H9 (cell line): ENCODE data around the gene NCOA5. TPM values are rescaled to one million over a fixed set of nuclear protein-coding genes. Genes with fewer than 3 reads are reported as not detected.

ENCODE experiments used
- DNase-seq: peaks from one replicate; pipeline ENCODE4 v3.0.0-alpha.2; 2017
- H2AFZ ChIP-seq: one replicate; pipeline ENCODE4 v1.6.1; 2013; ENCODE audit warnings: mild to moderate bottlenecking, low read length, control low read depth, moderate library complexity
- H2AK5ac ChIP-seq: 2 replicates; pipeline ENCODE4 v1.6.1; 2013; ENCODE audit warnings: low read length, control low read depth, mixed read lengths; ENCODE audit not compliant: insufficient read length
- H2BK120ac ChIP-seq: one replicate; pipeline ENCODE4 v1.6.1; 2013; ENCODE audit warnings: low read depth, mild to moderate bottlenecking, low read length, control low read depth, inconsistent platforms; ENCODE audit not compliant: poor library complexity, severe bottlenecking
- H2BK12ac ChIP-seq: 2 replicates; pipeline ENCODE4 v1.6.1; 2013; ENCODE audit warnings: low read length, control low read depth, mixed read lengths, low read depth; ENCODE audit not compliant: insufficient read length
- H2BK15ac ChIP-seq: 2 replicates; pipeline ENCODE4 v1.6.1; 2013; ENCODE audit warnings: low read depth, low read length, control low read depth
- H2BK20ac ChIP-seq: one replicate; pipeline ENCODE4 v1.6.1; 2013; ENCODE audit warnings: low read depth, mild to moderate bottlenecking, low read length, control low read depth, inconsistent platforms; ENCODE audit not compliant: poor library complexity, severe bottlenecking
- H2BK5ac ChIP-seq: 2 replicates; pipeline ENCODE4 v1.6.1; 2013; ENCODE audit warnings: low read length, control low read depth, mixed read lengths; ENCODE audit not compliant: insufficient read length
- H3K14ac ChIP-seq: 2 replicates; pipeline ENCODE4 v1.6.1; 2013; ENCODE audit warnings: low read length, control low read depth; ENCODE audit not compliant: insufficient read depth
- H3K18ac ChIP-seq: 2 replicates; pipeline ENCODE4 v1.6.1; 2013; ENCODE audit warnings: low read depth, mild to moderate bottlenecking, mixed read lengths, low read length, control low read depth; ENCODE audit not compliant: insufficient read length
- H3K23ac ChIP-seq: 2 replicates; pipeline ENCODE4 v1.6.1; 2013; ENCODE audit warnings: low read length, control low read depth, mixed read lengths, low read depth; ENCODE audit not compliant: insufficient read length
- H3K23me2 ChIP-seq: 2 replicates; pipeline ENCODE4 v1.6.1; 2013; ENCODE audit warnings: low read depth, mild to moderate bottlenecking, mixed read lengths, low read length, control low read depth; ENCODE audit not compliant: insufficient read length, poor library complexity, severe bottlenecking
- H3K27ac ChIP-seq: 2 replicates; pipeline ENCODE4 v1.5.1; 2013; ENCODE audit warnings: low read length, control low read depth, mixed read lengths, low read depth; ENCODE audit not compliant: insufficient read length
- H3K27me3 ChIP-seq: 2 replicates; pipeline ENCODE4 v1.6.1; 2013; ENCODE audit warnings: low read length, control low read depth, inconsistent platforms; ENCODE audit not compliant: insufficient read depth
- H3K4ac ChIP-seq: 2 replicates; pipeline ENCODE4 v1.6.1; 2013; ENCODE audit warnings: low read depth, mild to moderate bottlenecking, control low read depth, inconsistent platforms, low read length, moderate library complexity
- H3K4me1 ChIP-seq: 2 replicates; pipeline ENCODE4 v1.6.1; 2013; ENCODE audit warnings: low read length, control low read depth, inconsistent platforms; ENCODE audit not compliant: insufficient read depth
- H3K4me2 ChIP-seq: 2 replicates; pipeline ENCODE4 v1.6.1; 2013; ENCODE audit warnings: low read length, control low read depth, mixed read lengths; ENCODE audit not compliant: insufficient read length, insufficient read depth
- H3K56ac ChIP-seq: 2 replicates; pipeline ENCODE4 v1.6.1; 2013; ENCODE audit warnings: low read depth, mild to moderate bottlenecking, mixed read lengths, low read length, control low read depth; ENCODE audit not compliant: insufficient read length
- H3K79me1 ChIP-seq: 2 replicates; pipeline ENCODE4 v1.6.1; 2013; ENCODE audit warnings: low read depth, mild to moderate bottlenecking, moderate library complexity, low read length, control low read depth, inconsistent platforms; ENCODE audit not compliant: insufficient read depth, poor library complexity, severe bottlenecking
- H3K79me2 ChIP-seq: 2 replicates; pipeline ENCODE4 v1.6.1; 2013; ENCODE audit warnings: low read length, control low read depth, inconsistent platforms; ENCODE audit not compliant: insufficient read depth
- H3K9ac ChIP-seq: 2 replicates; pipeline ENCODE4 v1.6.1; 2013; ENCODE audit warnings: low read length, control low read depth, mixed read lengths; ENCODE audit not compliant: insufficient read length; ENCODE audit errors: extremely low read depth
- H3K9me3 ChIP-seq: one replicate; pipeline ENCODE4 v1.6.1; 2013; ENCODE audit warnings: low read depth, low read length, inconsistent platforms; ENCODE audit not compliant: control insufficient read depth
- H3T11ph ChIP-seq: one replicate; pipeline ENCODE4 v1.6.1; 2013; ENCODE audit warnings: mild to moderate bottlenecking, low read length, control low read depth, inconsistent platforms
- H4K20me1 ChIP-seq: one replicate; pipeline ENCODE4 v1.6.1; 2013; ENCODE audit not compliant: control insufficient read depth, insufficient read length, insufficient read depth
- H4K5ac ChIP-seq: 2 replicates; pipeline ENCODE4 v1.6.1; 2013; ENCODE audit warnings: low read depth, mild to moderate bottlenecking, mixed read lengths, low read length, control low read depth; ENCODE audit not compliant: insufficient read length
- H4K8ac ChIP-seq: replicated peaks from 2 replicates; pipeline ENCODE4 v1.6.1; 2013; ENCODE audit warnings: low read length, control low read depth, mixed read lengths, low read depth; ENCODE audit not compliant: insufficient read length
- H4K91ac ChIP-seq: 2 replicates; pipeline ENCODE4 v1.6.1; 2013; ENCODE audit warnings: low read depth, mild to moderate bottlenecking, moderate library complexity, mixed read lengths, low read length, control low read depth; ENCODE audit not compliant: insufficient read length
- H3K27ac Mint-ChIP-seq, 3 experiments: 2 replicates in 2 of 3; 3 replicates in 1 of 3; pipeline ENCODE4 v1.8.0; 2020 to 2021; ENCODE audit warnings: mixed read lengths in 3 of 3, mild to moderate bottlenecking in 1 of 3, moderate library complexity in 1 of 3
- H3K27me3 Mint-ChIP-seq: 2 replicates; pipeline ENCODE4 v1.8.0; 2021; ENCODE audit warnings: low read depth, mild to moderate bottlenecking, moderate library complexity, mixed read lengths
- H3K36me3 Mint-ChIP-seq, 3 experiments: 2 replicates in 2 of 3; 3 replicates in 1 of 3; pipeline ENCODE4 v1.8.0; 2020 to 2021; ENCODE audit warnings: low read depth in 3 of 3, mixed read lengths in 3 of 3; ENCODE audit not compliant: insufficient read depth in 1 of 3
- H3K4me1 Mint-ChIP-seq, 2 experiments: 2 replicates each; pipeline ENCODE4 v1.8.0; 2020; ENCODE audit warnings: mixed read lengths in 2 of 2
- H3K4me3 Mint-ChIP-seq, 2 experiments: 2 replicates in 1 of 2; 3 replicates in 1 of 2; pipeline ENCODE4 v1.8.0; 2020 to 2021; ENCODE audit warnings: mild to moderate bottlenecking in 2 of 2, mixed read lengths in 2 of 2, moderate library complexity in 1 of 2
- H3K9me3 Mint-ChIP-seq, 2 experiments: 2 replicates in 1 of 2; 3 replicates in 1 of 2; pipeline ENCODE4 v1.8.0; 2020; ENCODE audit warnings: mild to moderate bottlenecking in 2 of 2, mixed read lengths in 2 of 2, moderate library complexity in 1 of 2
- CTCF ChIP-seq: fragments of 200-600 bp; sonication (generic); conservative IDR thresholded peaks from 3 replicates; pipeline ENCODE4 v1.8.0; 2021; ENCODE audit warnings: antibody characterized with exemption, mild to moderate bottlenecking
- WGBS: extraction: QIAGEN DNeasy Blood & Tissue Kit; methylation state at CpG from one replicate; pipeline ENCODE4 v1.1.7; 2013; ENCODE audit warnings: missing lambda C conversion rate, low lambda C conversion rate, mixed read lengths; ENCODE audit not compliant: insufficient read length; ENCODE audit errors: extremely low coverage; 5-methylcytosine and 5-hydroxymethylcytosine counted together
- total RNA-seq: library from RNA; stranded (reverse); gene quantifications from 2 replicates; pipeline ENCODE4 v1.2.1, GENCODE V29; 2021

NCOA5 gene
- total RNA-seq, 1 experiment from 2014 or later: 55.7 TPM

- DNase-seq: no peak
- Histone ChIP-seq H4K20me1 (peaks cover 2% of the 10 kb centered on the region), H3K18ac (no peak overlapping the region), H3K4ac (no peak overlapping the region), H3K56ac (no peak overlapping the region), H3K27me3 (peaks cover 32% of the 10 kb centered on the region), H2BK15ac (no peak overlapping the region), H4K91ac (no peak overlapping the region), H3K9me3 (no peaks in the 10 kb centered on the region), H4K5ac (no peak overlapping the region), H2BK5ac (no peak overlapping the region), H4K8ac (no peak overlapping the region), H2AK5ac (no peak overlapping the region), H3K9ac (no peak overlapping the region), H3K14ac (no peak overlapping the region), H3K79me1 (no peaks in the 10 kb centered on the region), H3K79me2 (no peaks in the 10 kb centered on the region), H3T11ph (no peak overlapping the region), H3K27ac (no peak overlapping the region), H2BK120ac (no peak overlapping the region), H3K23me2 (peaks cover 4% of the 10 kb centered on the region), H3K4me1 (no peaks in the 10 kb centered on the region; the same call in 1 of the 2 replicates), H2BK12ac (no peak overlapping the region), H2BK20ac (no peak overlapping the region), H3K4me2 (no peak overlapping the region), H2AFZ (no peak overlapping the region), H3K23ac (no peak overlapping the region)
- Mint-ChIP-seq H3K27me3 (peaks cover 88% of the 10 kb centered on the region), H3K4me1 (peaks cover 13 to 35% of the 10 kb centered on the region in 2 experiments), H3K36me3 (no peaks in the 10 kb centered on the region), H3K27ac (no peak overlapping the region), H3K4me3 (no peak overlapping the region), H3K9me3 (no peaks in the 10 kb centered on the region)
- no CpG with 5 or more reads among the region's 8 CpGs for WGBS
- no peak for TF ChIP-seq CTCF
Observed at GRCh38 chr20:46036370-46036769, 53.4 kb downstream of the NCOA5 start.
